ENCODE results near the gene LPP.

The LPP gene

GRCh38 chr3:188287762-188288505 lies 134.0 kb downstream of the LPP start:
- TF ChIP-seq FOXP2 (optimal IDR thresholded peaks at IDR 0.05; ENCODE audit: borderline replicate concordance, extremely low read depth, extremely low read length, insufficient read depth), result no peak
- no peak for TF ChIP-seq TAF1 (IDR thresholded peaks at IDR 0.05; ENCODE audit: borderline replicate concordance, insufficient read depth, low read length)
- no peak for TF ChIP-seq REST (IDR thresholded peaks at IDR 0.05; ENCODE audit: insufficient read depth in 1 of 2, low read depth in 2 of 2, low read length in 2 of 2)
- TF ChIP-seq POLR2AphosphoS5 (IDR thresholded peaks at IDR 0.05; ENCODE audit: low read depth, low read length), result no peak
- TF ChIP-seq SIN3A (IDR thresholded peaks at IDR 0.05; ENCODE audit: borderline replicate concordance, insufficient read depth, low read length), result no peak

- TF ChIP-seq SIN3A (IDR thresholded peaks at IDR 0.05; ENCODE audit: borderline replicate concordance, insufficient read depth, low read length), result no peak
- TF ChIP-seq REST (IDR thresholded peaks at IDR 0.05; ENCODE audit: insufficient read depth in 1 of 2, low read depth in 2 of 2, low read length in 2 of 2), result no peak
- TF ChIP-seq POLR2AphosphoS5 (IDR thresholded peaks at IDR 0.05; ENCODE audit: low read depth, low read length), result no peak
- TF ChIP-seq FOXP2 (optimal IDR thresholded peaks at IDR 0.05; ENCODE audit: borderline replicate concordance, extremely low read depth, extremely low read length, insufficient read depth), result no peak
- no peak for TF ChIP-seq TAF1 (IDR thresholded peaks at IDR 0.05; ENCODE audit: borderline replicate concordance, insufficient read depth, low read length)
Observed at GRCh38 chr3:188292251-188292650, 138.3 kb downstream of the LPP start.

GRCh38 chr3:188292827-188293226 lies 138.9 kb downstream of the LPP start:
- no peak for TF ChIP-seq TAF1 (IDR thresholded peaks at IDR 0.05; ENCODE audit: borderline replicate concordance, insufficient read depth, low read length)
- TF ChIP-seq POLR2AphosphoS5 (IDR thresholded peaks at IDR 0.05; ENCODE audit: low read depth, low read length), result no peak
- no peak for TF ChIP-seq REST (IDR thresholded peaks at IDR 0.05; ENCODE audit: insufficient read depth in 1 of 2, low read depth in 2 of 2, low read length in 2 of 2)
- no peak for TF ChIP-seq FOXP2 (optimal IDR thresholded peaks at IDR 0.05; ENCODE audit: borderline replicate concordance, extremely low read depth, extremely low read length, insufficient read depth)
- no peak for TF ChIP-seq SIN3A (IDR thresholded peaks at IDR 0.05; ENCODE audit: borderline replicate concordance, insufficient read depth, low read length)

GRCh38 chr3:188294113-188294512 lies 140.2 kb downstream of the LPP start:
- no peak for TF ChIP-seq FOXP2 (optimal IDR thresholded peaks at IDR 0.05; ENCODE audit: borderline replicate concordance, extremely low read depth, extremely low read length, insufficient read depth)
- TF ChIP-seq REST (IDR thresholded peaks at IDR 0.05; ENCODE audit: insufficient read depth in 1 of 2, low read depth in 2 of 2, low read length in 2 of 2), result no peak
